HG02840 (cell line): ENCODE data around the gene CACNA1F.
"Not testable (repeated sequence)": the region's sequence is repeated elsewhere in the genome, so short reads cannot be mapped to it uniquely, and the experiment has no call there.

ENCODE experiments used
- ATAC-seq: cut with Tn5 transposase; IDR thresholded peaks from one replicate; pipeline ENCODE4 v1.9.1; 2021; ENCODE audit warnings: mild to moderate bottlenecking, moderate library complexity, moderate number of reproducible peaks; ENCODE audit not compliant: unreplicated experiment, low FRiP score

The CACNA1F gene

DNA sequence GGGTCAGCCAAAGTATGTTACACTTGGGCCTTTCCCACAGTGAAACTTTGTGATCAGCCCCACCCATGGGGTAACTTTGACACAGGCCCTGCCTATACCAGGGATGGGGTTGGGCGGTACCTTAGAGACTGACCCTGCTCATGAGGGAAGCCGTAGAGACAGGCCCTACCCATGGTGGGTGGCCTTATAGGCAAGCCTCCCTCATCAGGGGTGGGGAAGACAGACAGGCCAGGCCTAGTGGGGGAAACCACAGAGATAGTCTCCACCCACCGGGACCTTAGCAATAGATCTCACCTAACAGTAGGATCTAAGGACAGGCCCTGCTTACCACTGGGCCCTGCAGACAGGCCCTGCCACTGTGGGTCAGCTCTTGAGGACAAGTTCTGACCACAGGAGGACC lies 54.6 kb downstream of the CACNA1F start:
- ATAC-seq, result no peak

DNA sequence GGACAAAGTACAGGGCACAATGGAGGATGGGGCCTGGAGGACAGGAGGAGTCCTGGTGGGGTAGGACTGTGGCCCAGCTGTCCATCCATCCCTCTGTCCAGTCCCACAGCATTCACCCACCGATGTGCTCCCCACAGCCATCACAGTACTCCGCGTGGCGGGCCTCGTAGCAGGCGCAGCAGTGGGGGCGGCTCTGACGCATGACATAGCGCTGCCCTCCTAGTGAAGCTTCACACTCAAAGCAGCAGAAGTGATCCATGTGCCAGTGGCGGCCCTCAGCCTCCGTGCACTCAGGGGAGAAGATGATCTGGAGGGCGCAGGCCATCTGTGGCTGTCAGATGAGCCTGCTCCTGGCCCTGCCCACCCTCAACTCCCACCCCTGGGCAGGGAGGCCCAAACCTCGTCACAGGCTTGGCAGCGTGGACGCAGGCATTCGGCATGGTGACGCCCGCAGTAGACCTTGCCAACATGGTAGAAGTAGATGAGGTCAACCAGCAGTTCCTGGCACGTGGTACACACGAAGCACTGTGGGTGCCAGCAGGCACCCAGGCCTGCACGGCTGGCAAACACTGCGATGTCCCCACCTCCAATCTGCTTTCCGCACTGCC lies 55.2 kb downstream of the CACNA1F start:
- ATAC-seq, result no peak

DNA sequence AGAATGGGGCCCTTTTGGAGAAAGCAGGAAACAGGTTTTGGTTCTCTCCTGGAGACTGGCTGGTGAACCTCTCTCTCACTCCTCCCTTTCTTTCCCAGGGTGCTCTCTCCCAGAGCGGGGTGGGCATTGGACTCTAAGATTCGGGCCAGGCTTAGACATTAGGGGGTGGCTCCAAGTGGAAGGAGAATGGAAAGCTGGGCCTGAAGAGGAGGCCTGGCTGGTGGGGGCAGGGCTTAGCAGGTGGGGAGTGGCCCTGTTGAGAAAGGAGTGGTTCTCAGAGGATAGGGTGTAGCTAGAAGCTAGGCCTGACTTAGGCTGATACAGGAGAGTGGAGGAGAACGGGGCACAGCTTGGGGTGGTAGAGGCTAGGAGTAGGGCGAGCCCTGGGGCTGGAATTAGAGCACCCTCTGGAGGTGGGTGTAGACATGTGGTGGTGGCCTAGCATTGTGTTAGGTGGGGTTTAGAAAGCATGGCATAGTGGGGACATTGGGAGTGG lies 55.8 kb downstream of the CACNA1F start:
- no peak for ATAC-seq

DNA sequence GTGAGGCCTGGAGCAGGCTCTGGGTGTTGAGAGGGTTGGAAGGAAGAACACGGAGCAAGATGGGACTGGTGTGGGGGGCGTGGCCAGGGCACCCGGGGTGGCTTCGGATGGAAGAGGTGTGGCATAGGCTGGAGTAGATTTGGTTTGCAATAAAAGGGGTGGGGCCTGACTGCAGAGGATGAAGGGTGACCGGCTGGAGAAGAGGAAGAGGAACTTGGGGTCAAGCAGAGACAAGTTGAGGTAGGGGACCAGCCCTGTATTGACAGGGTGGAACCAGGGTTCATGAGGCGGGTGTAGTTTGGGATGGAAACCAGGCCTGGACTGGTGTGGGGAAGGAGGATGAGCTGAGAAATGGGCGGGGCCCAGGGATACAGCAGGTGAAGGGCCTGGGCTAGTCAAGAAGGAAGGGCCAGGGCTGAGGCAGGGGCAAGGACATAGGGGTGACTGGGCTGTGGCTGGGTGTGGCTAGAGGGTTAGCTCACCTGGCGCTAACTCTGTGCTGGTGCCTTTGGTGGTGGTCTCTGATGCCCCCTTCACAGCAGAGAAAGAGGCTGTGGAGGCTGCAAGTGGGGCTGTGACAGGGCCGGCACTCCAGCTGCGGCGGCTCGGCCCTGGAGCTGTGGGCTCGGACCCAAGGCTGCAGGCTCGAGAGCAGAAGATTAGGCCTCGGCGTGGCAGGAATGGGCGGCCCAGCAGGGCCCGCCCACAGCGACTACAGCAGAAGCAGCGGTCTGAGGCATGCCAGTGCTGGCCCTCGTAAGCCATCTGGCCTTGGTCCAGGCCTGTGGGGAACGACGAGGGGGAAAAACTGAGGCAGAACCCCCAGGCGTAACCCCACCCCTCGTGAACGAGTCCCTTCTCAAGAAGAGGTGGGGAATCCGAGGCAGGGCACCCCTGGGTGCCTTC lies 56.5 kb downstream of the CACNA1F start:
- ATAC-seq, result no peak

DNA sequence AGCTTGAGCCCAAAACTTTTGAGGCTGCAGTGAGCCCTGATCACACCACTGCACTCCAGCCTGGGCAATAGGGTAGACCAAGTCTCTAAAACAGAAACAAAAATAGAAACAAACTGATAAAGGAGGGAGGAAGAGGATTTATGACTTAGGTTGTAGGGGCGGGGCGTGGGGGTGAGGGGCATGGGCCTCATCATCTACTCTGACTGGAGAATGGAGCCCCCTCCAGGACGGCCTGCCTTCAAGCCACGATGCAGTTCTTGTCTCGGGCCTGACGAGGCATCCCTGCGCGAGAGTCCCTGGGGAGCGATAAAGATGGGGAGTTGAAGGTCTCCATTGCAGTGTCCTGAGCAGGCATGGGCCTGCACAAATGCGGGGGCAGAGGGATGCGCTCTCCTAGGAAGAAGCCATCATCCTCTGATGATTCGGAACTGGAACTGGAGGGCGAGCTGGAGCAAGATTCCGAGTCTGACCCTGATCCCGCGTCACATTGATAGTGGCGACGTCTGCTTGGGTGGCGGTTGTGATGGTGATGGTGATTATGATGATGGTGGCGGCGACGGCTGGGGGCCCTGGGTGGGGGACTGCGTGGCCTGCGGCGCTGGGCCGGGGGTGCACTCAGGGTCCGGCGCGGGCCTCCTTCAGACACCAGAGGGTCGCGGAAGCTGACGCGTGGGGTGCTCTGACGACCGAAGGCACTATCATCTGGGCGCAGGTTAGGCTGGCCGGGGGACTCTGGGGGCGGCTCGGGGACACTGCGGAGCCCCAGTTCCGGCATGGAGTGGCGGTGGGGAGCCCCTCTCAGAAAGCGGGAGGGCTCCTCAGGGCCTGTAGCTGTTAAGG lies 57.5 kb downstream of the CACNA1F start:
- no peak for ATAC-seq

DNA sequence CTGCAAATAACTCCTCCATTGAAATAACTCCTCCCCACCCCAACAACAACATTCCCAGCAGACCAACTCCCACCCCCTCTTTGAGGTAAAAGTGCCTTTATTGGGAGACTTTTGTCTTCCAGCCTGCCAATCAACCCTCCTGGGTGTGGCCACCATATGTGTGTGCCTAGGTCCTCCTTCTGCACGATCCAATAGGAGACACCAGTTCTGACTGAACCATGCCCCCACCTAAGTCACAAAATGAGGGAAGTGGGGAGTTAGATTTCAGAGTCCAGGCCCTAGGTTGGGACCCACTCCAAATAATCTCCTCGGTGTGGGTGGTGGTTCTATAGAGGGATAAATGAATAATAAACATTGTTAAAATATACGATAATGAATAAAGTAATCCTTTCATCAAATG lies 58.4 kb downstream of the CACNA1F start:
- ATAC-seq, result no peak

DNA sequence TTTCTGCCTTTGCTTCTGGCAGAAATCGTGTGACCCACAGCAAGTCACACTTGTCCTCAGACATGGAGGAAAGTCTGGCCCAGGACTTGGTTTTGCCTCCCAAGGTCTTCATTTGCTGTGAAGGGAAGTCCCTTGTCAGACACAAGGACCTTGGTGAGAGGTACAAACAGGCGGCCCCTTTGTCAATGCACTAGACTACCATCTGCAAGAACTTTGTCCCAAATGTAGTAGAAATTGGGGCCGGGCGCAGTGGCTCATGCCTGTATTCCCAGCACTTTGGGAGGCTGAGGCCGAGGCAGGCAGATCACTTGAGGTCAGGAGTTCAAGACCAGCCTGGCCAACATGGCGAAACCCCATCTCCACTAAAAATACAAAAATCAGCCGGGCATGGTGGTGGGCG lies 59.6 kb downstream of the CACNA1F start:
- ATAC-seq, result not testable (repeated sequence)

DNA sequence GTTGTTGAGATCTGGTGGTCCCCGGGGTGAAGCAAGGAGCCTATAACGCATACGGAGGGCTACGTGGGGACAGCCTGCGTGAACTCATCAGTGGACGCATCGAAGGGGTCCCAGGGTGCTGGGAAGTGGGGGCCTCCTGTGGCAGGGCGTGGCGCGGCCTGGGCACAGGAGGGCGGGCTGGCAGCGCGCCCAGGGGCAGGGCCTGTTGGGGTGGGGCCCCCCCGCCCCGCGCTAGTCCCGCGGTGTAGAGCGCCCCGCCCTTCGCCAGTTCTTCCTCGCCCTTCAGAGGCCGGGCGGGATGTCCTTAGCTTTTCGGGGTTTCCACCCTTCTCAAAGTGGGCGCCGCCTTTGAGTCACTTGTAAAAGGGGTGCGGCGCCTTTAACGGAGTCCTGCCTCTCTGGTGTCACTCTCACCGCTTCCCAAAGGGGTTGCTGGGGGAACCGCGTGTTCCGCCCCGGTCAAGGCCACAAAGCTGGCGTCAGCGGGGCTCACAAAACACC lies 60.8 kb downstream of the CACNA1F start:
- ATAC-seq, result peak; percentile 63

DNA sequence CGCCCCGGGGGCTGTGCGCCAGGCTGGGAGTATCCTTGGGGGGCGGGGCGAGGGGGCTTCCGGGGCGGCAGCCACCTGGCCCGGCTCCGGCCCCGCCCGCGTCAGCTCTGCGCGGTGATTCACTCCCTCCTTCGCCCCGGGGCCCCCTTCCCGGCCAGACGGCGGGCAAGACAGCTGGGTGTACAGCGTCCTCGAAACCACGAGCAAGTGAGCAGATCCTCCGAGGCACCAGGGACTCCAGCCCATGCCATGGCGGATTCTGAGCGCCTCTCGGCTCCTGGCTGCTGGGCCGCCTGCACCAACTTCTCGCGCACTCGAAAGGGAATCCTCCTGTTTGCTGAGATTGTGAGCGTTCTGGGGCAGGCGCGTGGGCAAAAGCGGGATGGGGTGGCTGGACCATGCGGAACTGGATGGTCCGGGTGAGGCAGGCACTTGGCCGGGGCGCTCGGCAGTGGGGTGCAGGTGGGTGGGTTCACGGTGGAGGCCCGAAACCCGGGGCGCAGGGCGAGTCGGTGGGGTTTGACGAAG lies 61.3 kb downstream of the CACNA1F start, which contains the start of gene PLP2:
PLP2 (plus strand) TSS at position 147 of the 528 bp plus-strand sequence; CDS start at position 250, 103 bp downstream.
- ATAC-seq, result peak; percentile 29

DNA sequence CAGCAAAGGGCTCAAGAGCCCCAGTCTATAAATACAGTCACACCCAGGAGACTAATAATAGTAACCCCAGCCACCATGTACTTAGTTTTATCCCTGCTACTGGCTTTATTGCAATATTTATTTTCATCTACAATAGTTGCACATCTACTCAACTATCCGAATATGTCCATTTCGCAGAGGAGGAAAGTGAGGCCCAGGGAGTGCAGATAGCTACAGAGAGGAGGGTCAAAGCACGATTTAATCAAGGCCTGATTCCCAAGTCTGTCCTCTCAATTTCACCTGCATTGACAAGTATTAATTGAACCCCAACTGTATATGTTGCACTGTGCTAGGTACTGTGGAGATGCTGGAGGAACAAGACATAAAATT lies 65.4 kb downstream of the CACNA1F start:
- ATAC-seq, result no peak

DNA sequence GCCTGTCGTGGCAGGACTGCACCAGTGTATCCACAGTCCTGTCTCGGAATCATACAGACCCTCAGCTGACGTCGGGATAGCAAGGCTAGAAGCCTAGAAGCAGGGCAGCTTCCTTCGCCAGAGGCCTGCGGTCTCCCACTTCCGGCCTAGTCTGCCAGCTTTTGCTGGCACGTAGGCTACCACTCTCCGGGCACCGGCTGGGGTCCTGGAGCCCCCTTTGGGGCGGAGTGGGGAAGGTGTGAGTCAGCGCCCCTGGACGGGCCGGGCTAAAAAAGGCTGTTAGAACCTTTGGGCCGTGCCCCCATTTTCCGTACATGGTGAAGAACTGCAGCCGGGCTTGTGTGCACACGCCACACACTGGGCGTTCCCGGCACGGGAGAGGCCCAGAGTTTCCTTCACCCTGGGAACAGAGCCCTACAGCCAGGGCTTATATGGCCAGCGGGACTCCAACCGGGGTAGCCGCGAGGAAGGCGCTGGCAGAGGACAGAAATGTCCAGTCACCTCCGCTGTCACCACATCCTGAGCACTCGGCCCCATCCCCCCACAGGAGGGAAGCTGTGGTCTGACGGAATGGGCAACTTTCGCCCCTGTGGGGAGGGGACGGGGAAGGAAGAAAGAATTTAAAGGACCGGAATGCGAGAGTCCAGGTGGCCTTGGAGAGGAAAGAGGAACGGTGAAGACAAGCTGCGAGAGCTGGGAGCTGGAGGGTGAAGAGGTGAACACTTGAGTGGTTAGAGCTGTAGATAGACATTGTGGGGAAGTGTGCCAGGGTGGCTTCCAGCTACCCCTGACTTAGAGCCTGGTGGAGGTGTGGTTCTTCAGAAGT lies 66.0 kb downstream of the CACNA1F start:
- no peak for ATAC-seq

DNA sequence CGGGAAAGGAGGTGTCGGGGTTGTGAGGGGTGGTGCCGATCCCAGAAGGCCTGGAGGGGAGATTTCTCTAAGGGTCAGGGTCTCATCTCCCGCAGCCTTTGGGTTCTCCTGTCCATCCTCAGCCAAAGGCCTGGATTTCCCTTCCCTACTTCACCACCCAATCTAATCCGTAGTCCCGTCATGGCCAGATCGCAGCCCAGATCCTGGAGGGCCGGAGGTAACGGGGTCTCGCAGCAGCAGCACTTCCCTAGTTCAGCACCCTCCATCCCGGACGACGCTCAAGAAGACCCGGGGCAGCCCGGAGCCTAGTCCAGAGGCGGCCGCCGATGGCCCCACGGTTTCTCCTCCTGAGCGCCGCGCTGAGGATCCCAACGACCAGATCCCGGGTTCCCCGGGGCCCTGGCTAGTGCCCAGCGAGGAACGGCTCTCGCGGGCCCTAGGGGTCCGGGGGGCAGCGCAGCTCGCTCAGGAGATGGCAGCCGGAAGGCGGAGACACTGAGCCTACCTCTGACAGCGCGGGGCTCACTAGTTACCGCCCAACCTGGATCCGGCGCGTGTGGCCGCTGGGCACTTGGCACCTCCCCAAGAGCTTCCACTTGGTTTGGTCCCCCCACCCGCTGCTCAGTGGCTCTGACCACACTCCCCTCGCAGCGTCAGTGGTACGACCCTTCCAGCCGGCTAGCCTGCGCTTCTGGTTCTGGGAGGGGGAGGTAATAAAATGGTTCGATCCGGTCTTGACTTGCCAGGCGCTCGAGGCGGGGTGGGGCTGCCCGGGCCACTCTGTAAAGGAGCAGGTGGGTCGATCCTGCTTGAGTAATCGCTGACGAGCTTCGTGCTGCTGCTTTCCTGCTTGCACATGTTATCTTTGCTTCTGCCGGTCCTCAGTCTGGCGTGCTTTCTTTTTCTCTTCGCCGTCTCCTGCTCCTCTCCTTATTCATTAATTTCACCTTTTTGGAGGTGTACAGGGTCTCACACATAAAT lies 66.9 kb downstream of the CACNA1F start:
- ATAC-seq, result no peak

DNA sequence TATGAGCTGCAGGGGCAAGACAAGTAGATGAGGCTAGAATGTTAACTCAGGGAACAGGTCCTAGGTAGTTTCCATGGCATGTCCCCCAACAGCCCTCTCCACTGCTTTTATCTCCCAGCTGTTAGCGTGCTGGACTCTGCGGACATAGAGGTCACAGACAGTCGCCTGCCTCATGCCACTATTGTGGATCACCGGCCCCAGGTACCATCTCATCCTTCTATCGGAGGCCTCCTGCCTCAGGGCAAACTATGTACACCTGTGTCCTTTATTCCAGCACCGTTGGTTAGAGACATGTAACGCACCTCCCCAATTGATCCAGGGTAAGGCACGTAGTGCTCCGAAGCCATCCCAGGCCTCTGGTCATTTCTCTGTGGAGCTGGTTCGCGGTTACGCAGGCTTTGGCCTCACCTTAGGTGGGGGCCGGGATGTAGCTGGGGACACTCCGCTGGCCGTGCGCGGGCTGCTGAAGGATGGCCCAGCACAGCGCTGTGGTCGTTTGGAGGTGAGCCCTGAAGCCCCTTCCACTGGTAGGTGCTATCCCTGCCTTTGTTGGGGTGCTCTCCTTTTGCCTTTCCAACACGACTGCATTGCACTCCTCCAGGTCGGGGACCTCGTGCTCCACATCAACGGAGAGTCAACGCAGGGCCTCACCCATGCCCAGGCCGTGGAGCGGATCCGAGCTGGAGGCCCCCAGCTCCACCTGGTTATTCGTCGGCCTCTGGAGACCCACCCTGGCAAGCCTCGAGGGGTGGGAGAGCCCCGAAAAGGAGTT lies 68.4 kb downstream of the CACNA1F start:
- no peak for ATAC-seq

DNA sequence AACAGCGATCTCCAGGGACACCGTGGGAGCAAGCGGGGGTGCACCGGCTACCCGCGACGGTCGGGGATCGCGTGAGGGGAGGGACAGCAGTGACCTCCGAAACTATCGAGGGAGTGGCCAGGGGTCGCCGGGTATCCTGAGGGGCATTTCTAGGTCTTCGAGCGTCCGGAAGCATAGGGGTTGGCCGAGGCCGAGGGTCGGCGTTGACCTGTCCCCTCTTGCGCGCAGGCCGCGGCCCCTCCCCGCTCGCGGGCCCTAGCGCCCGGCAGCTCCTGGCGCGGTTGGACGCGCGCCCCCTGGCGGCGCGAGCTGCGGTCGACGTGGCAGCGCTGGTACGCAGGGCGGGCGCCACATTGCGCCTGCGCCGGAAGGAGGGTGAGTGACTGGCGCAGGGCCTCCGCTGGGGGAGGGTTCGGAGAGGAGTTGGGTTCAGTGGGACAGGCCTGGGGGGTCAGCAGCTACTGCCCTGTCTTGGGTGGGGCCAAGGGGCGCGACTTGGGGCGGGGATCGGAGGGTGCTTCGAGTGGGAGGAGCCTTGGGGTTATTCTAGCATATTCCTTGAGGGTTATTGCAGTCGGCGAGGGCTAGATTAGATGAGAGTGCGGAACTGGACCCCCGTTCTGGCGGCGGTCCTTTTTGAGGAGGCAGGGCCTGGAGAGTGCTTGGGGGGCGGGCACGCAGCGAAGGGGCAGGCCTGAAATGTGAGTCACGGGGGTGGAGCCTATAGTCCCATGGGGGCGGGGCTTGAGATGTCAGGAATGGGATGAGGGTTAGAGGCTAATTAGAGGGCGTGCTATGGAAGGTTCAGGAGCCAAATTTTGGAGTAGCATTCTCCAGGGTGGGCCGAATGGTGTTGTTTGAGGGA lies 69.4 kb downstream of the CACNA1F start:
- ATAC-seq, result peak; percentile 43

DNA sequence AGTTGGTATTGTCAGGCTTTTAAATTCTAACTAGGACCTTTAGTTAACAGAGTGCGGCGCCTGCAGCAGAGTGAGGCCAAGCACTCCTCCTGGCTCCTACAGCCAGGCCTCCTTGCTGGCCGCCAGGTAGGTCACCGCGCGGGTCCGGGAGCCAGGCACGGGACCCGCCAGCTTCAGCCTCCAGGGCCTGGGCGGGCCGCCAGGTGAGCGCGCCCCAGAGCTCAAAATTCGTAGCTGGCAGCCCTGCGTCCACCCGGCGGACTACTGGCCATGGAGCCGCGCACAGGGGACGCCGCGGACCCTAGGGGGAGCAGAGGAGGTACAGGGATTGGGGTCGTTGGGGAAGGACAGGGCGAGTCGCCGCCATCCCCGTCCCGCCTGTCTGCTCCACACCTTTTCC lies 70.5 kb downstream of the CACNA1F start, which contains the start of gene MAGIX:
MAGIX (plus strand) TSS at position 139 of the 400 bp plus-strand sequence; CDS start at position 271, 132 bp downstream.
- no peak for ATAC-seq

DNA sequence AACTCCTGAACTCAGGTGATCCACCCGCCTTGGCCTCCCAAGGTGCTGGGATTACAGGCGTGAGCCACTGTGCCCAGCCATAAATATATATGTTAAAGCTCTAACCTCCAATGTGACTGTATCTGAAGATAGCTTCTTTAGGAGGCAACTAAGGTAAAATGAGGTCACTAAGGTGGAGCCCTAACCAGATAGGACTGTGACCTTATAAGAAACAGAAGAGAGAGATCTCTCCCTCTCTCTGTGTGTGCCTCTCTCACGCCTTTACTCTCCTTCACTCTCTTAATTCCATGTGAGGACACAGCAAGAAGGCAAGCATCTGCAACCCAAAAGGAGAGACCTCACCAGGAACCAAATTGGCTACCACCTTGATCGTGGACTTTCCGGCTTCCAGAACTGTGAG lies 71.5 kb downstream of the CACNA1F start:
- ATAC-seq, result no peak

DNA sequence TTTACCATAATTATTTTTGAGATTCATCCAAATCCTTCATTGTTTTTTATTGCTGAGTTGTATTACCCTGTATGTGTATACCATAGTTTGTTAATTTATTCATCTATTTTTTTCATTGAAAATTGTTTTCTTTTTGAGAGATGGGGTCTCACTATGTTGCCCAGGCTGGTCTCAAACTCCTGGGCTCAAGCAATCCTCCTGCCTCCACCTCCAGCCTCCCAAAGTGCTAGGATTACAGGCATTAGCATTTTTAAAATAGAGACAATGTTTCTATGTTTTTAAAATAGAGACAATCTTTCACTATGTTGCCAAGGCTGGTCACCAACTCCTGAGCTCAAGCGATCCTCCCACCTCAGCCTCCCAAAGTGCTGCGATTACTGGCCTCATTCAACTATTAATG lies 72.2 kb downstream of the CACNA1F start:
- ATAC-seq, result no peak
